ENCODE results near the gene FAAP20.

FAAP20 gene

DNA sequence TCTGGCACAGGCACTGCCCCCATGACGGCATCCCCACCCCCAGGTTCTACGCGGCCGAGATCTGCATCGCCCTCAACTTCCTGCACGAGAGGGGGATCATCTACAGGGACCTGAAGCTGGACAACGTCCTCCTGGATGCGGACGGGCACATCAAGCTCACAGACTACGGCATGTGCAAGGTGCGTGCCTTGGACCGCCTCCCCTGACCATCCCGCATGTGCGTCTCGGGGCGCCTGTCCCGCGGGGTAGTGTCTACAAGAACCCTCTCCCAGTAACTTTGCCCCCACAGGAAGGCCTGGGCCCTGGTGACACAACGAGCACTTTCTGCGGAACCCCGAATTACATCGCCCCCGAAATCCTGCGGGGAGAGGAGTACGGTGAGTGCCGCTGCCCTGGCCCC is 22.6 kb downstream of the FAAP20 start:
- Histone ChIP-seq H3K27me3 (peaks cover 0 to 47% of the 10 kb centered on the region in 2 donors), H3K4me3 (no peak overlapping the region), H3K27ac (no peak overlapping the region), H3K36me3 (no peaks in the 10 kb centered on the region), H3K9me3 (no peaks in the 10 kb centered on the region), H3K4me1 (peaks cover 0 to 12% (median 4%) of the 10 kb centered on the region in 4 donors)
- intact Hi-C loops (cut with DNase I; ENCODE audit: low total_unique reads), result no loop called here
- TF ChIP-seq, protein P1, sequence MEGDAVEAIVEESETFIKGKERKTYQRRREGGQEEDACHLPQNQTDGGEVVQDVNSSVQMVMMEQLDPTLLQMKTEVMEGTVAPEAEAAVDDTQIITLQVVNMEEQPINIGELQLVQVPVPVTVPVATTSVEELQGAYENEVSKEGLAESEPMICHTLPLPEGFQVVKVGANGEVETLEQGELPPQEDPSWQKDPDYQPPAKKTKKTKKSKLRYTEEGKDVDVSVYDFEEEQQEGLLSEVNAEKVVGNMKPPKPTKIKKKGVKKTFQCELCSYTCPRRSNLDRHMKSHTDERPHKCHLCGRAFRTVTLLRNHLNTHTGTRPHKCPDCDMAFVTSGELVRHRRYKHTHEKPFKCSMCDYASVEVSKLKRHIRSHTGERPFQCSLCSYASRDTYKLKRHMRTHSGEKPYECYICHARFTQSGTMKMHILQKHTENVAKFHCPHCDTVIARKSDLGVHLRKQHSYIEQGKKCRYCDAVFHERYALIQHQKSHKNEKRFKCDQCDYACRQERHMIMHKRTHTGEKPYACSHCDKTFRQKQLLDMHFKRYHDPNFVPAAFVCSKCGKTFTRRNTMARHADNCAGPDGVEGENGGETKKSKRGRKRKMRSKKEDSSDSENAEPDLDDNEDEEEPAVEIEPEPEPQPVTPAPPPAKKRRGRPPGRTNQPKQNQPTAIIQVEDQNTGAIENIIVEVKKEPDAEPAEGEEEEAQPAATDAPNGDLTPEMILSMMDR (IDR thresholded peaks at IDR 0.05), result no peak
- no peak for DNase-seq

DNA sequence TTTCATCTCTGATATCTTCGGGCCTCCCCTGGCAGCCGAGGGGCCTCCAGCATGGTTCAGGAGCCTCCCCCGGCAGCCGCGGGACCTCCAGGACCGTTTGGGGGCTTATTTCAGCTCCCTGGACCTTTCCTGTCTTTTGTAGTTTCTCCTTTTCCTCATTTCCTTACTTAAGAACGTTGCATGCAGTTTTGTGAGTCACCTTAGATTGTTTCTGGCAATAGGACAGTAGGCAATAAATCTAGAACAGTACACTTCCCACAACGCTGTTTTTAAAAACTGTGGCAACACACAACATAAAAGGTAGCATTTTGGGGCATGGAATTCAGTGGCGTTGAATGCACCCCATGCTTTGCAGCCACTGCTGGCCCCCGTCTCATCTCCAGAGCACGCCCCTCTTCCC is 24.4 kb downstream of the FAAP20 start:
- Histone ChIP-seq H3K4me3 (no peak overlapping the region), H3K9me3 (no peaks in the 10 kb centered on the region), H3K4me1 (peaks cover 0 to 12% (median 4%) of the 10 kb centered on the region in 4 donors), H3K27ac (no peak overlapping the region), H3K27me3 (peaks cover 0 to 55% of the 10 kb centered on the region in 2 donors), H3K36me3 (no peaks in the 10 kb centered on the region)
- TF ChIP-seq, protein P1 (IDR thresholded peaks at IDR 0.05), result no peak
- intact Hi-C loops (cut with DNase I; ENCODE audit: low total_unique reads), result no loop called here
- DNase-seq, result no peak

DNA sequence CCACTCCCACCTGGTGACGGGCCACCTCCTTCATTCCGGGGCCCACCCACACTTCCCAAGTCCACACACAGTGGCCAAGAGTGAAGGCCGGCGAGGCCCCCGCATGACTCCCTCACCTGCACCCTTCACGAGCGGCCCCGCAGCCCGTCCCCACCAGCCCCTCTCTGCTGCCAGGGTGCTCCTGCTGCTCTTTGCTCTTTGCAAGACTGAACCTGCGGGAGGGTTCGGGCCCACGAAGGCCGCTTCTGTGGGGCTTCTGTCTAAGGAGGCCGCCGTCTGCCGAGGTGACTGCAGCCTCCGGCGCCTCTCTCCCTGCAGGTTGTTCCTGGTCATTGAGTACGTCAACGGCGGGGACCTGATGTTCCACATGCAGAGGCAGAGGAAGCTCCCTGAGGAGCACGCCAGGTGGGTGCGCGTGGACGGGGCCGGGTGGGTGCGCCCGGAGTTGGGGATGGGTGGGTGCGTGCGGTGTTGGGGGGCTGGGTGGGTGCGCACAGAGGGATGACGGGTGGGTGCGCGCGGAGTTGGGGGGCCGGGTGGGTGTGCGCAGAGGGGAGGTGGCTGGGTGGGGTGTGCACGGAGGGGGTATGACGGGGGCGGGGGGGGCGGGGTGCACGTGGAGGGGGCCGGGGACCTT is 25.3 kb downstream of the FAAP20 start:
- Histone ChIP-seq H3K4me3 (no peak overlapping the region), H3K36me3 (peaks cover 0 to under 1% (median 0%) of the 10 kb centered on the region in 3 donors), H3K27me3 (peaks cover 0 to 55% of the 10 kb centered on the region in 2 donors), H3K9me3 (no peaks in the 10 kb centered on the region), H3K27ac (no peak overlapping the region), H3K4me1 (peaks cover 0 to 5% (median 2%) of the 10 kb centered on the region in 4 donors)
- TF ChIP-seq, protein P1 (IDR thresholded peaks at IDR 0.05), result no peak
- intact Hi-C loops (cut with DNase I; ENCODE audit: low total_unique reads), result no loop called here
- no peak for DNase-seq

DNA sequence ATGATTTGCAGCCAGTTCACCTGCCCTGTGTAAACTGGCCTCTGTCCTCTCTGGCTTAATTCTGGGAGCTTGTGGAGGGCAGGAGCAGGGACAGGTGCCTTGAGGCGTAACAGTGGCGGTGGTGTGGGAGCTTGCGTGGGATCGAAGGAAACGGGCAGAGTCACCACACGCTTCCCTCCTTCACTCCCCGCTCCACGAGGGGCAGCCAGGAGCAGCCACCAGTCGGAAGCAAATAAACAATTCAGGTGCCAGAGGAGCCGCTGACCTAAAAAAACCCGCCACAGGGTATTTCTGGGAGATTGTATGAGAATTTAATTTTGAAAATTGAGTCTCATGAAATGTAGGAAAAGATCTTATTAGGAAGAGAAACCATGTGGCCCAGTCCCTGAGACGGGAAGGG is 26.0 kb downstream of the FAAP20 start:
- no peak overlapping the region for H3K4me3 ChIP-seq
- TF ChIP-seq, protein P1 (IDR thresholded peaks at IDR 0.05), result no peak
- peaks cover 0 to 4% (median 0%) of the 10 kb centered on the region in 3 donors for H3K36me3 ChIP-seq
- peaks cover 0 to 48% of the 10 kb centered on the region in 2 donors for H3K27me3 ChIP-seq
- no peak overlapping the region for H3K27ac ChIP-seq
- no peaks in the 10 kb centered on the region for H3K4me1 ChIP-seq
- no peaks in the 10 kb centered on the region for H3K9me3 ChIP-seq
- intact Hi-C loops (cut with DNase I; ENCODE audit: low total_unique reads), result no loop called here
- no peak for DNase-seq

DNA sequence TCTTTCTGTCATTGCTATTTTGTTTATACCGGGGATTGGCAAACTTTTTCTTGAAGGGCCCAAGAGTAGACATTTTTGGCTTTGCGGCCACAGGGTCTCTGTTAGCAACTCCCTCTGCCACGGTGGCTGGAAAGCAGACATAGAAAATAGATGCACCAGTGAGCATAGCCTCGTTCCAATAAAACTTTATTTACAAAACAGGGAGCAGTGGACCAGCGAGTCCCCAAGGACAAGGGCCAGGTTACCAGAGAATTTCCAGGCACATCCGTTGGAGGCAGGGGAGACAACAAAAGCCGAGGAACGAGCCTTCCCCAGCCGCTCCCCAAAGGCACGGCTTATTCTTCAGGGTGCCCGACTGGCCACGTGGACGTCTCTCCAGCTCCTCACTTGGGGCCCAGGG is 26.5 kb downstream of the FAAP20 start:
- no peak overlapping the region for H3K4me3 ChIP-seq

More for the DNA sequence above, 26.5 kb downstream of the FAAP20 start:
- intact Hi-C loops (cut with DNase I; ENCODE audit: low total_unique reads), result no loop called here
- Histone ChIP-seq H3K27ac (no peak overlapping the region), H3K27me3 (peaks cover 0 to 43% of the 10 kb centered on the region in 2 donors), H3K9me3 (no peaks in the 10 kb centered on the region), H3K4me1 (no peaks in the 10 kb centered on the region), H3K36me3 (peaks cover 0 to 4% (median 0%) of the 10 kb centered on the region in 3 donors)
- no peak for DNase-seq
- TF ChIP-seq, protein P1 (IDR thresholded peaks at IDR 0.05), result no peak
